ENCODE data around the gene GNB1L.

The GNB1L gene

GRCh38 chr22:19802001-19802893, 52.4 kb downstream of the GNB1L start:
- TF ChIP-seq CTCF (IDR thresholded peaks at IDR 0.05) = no peak
- H3K36me3 ChIP-seq = no peaks in the 10 kb centered on the region
- no peaks in the 10 kb centered on the region for H3K9me3 ChIP-seq
- H3K4me1 ChIP-seq (ENCODE audit: control insufficient read depth in 1 of 2, insufficient read depth in 1 of 2, low read depth in 1 of 2, low read length in 1 of 2) = no peaks in the 10 kb centered on the region
- no peak overlapping the region for H3K4me3 ChIP-seq (ENCODE audit: low read depth in 1 of 2, low read length in 1 of 2)
- H3K27me3 ChIP-seq = no peaks in the 10 kb centered on the region
- H3K27ac ChIP-seq = no peak overlapping the region

DNA sequence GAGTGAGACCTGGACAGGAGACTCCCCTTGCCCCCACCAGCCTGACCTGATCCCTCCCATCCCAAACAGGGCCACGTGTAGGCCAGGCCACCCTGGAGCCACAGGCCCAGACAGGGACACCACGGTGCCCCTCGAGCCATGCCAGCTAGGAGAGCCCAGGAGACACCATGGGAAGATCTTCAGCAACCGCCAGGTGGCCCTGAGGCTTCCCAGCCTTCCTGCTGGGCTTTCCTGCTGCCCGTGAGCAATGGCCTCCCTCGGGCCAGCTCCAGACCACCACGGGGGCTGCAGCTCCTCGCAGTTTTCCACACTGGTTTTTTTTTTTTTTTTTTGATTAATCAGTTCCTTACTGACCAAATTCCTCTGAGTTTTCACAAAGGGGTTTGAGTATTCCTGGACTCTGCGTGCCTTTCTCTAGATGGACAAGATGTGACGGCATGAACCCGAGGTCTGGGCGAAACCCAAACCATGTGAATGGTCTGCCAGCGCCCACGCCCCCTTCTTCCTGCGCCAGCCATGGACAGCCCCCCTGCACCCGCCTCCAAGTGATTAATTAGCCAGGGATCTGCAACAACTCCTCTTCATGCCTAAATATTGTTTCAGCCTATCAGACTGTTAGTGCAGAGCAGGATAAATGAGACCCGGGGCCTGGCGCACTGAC, 53.2 kb downstream of the GNB1L start:
- H3K27me3 ChIP-seq = no peaks in the 10 kb centered on the region
- no peak for TF ChIP-seq CTCF (IDR thresholded peaks at IDR 0.05)
- H3K27ac ChIP-seq = no peak overlapping the region
- no peak overlapping the region for H3K4me3 ChIP-seq (ENCODE audit: low read depth in 1 of 2, low read length in 1 of 2)
- no peaks in the 10 kb centered on the region for H3K9me3 ChIP-seq
- no peaks in the 10 kb centered on the region for H3K4me1 ChIP-seq (ENCODE audit: control insufficient read depth in 1 of 2, insufficient read depth in 1 of 2, low read depth in 1 of 2, low read length in 1 of 2)
- H3K36me3 ChIP-seq = no peaks in the 10 kb centered on the region

GRCh38 chr22:19800761-19801244, 53.9 kb downstream of the GNB1L start:
- no peak for TF ChIP-seq CTCF (IDR thresholded peaks at IDR 0.05)
- Histone ChIP-seq H3K27ac (no peak overlapping the region), H3K36me3 (no peaks in the 10 kb centered on the region), H3K9me3 (no peaks in the 10 kb centered on the region), H3K27me3 (no peaks in the 10 kb centered on the region), H3K4me1 (ENCODE audit: control insufficient read depth in 1 of 2, insufficient read depth in 1 of 2, low read depth in 1 of 2, low read length in 1 of 2) (no peaks in the 10 kb centered on the region), H3K4me3 (ENCODE audit: low read depth in 1 of 2, low read length in 1 of 2) (no peak overlapping the region)

DNA sequence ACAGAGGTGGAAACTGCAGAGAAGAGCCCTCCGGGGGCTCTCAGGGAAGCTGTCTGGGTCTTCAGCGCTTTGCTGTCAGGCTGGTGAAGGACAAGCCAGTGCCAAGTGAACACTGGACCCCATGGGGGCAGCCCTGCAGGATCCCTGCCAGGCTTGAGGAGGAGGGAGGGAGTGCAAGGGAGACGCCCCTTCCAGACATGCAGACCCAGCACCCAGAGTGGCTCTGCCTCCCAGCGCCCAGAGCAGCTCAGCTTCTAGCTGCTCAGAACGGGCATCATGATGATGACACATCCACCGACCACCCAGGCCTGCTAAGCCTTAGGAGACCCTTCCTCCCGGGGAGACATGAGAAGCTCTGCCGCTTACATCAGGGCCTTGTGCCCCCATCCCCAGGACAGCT, 54.4 kb downstream of the GNB1L start:
- Histone ChIP-seq H3K27ac (no peak overlapping the region), H3K9me3 (no peaks in the 10 kb centered on the region), H3K27me3 (no peaks in the 10 kb centered on the region), H3K4me3 (ENCODE audit: low read depth in 1 of 2, low read length in 1 of 2) (no peak overlapping the region), H3K4me1 (ENCODE audit: control insufficient read depth in 1 of 2, insufficient read depth in 1 of 2, low read depth in 1 of 2, low read length in 1 of 2) (no peaks in the 10 kb centered on the region), H3K36me3 (no peaks in the 10 kb centered on the region)
- no peak for TF ChIP-seq CTCF (IDR thresholded peaks at IDR 0.05)

DNA sequence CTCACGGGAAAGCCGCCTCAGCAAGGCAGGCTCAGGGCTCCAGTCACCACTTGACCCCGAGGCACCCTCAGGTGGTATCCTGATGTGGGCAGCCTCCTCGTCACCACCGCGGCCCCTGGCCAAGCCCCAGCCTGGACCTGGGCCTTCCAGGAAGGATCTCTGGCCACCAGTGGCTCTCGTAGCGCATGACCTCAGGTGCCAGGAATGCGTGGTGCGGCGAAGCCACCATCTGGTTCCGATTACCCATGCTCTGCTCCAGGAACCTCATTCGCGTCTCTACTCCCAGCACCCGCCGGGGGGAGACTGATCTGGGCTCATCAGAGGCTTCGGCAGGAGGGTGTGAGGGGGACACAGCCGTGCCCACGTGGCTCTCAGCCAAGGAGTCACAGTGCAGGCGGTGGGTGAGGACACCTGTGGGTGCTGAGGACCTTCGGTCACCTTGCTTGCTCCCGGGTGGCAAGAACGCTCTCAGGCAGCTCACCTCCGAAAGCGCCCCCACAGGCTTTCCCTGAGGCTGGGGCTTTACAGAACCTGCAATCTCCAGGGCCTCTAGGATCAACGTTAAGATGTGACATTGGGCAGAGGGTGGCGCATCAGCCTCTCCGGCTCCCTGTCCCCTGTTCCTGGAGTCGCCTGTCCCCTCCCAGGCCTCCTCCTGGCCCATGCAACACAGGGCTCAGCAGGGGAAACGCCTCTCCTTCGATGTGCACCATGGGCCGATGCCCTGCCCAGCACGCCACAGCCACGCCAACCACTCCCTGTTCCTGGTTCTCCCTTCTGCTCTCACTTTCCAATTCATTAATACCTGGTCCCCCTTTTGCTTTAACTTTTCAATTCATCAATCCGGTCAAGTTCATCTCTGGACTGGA, 55.1 kb downstream of the GNB1L start:
- no peaks in the 10 kb centered on the region for H3K4me1 ChIP-seq (ENCODE audit: control insufficient read depth in 1 of 2, insufficient read depth in 1 of 2, low read depth in 1 of 2, low read length in 1 of 2)
- H3K9me3 ChIP-seq = no peaks in the 10 kb centered on the region
- TF ChIP-seq CTCF (IDR thresholded peaks at IDR 0.05) = no peak
- no peak overlapping the region for H3K27ac ChIP-seq
- H3K27me3 ChIP-seq = no peaks in the 10 kb centered on the region
- no peaks in the 10 kb centered on the region for H3K36me3 ChIP-seq
- H3K4me3 ChIP-seq (ENCODE audit: low read depth in 1 of 2, low read length in 1 of 2) = no peak overlapping the region
